Liver (tissue), 9 donors: ENCODE results near the gene ZMYND10. TPM values are rescaled to one million over a fixed set of nuclear protein-coding genes. Genes with fewer than 3 reads are reported as not detected.

Source experiments
- DNase-seq: peaks from one replicate; pipeline ENCODE4 v3.0.0-alpha.2; 2017; ENCODE audit warnings: low spot score
- H3K27ac ChIP-seq, 2 donors: one replicate each; pipeline ENCODE4 v1.7.0; 2013; ENCODE audit warnings: inconsistent platforms in 2 of 2, low read length in 2 of 2, control low read depth in 1 of 2, low read depth in 1 of 2, mild to moderate bottlenecking in 1 of 2
- H3K27me3 ChIP-seq, 4 donors: one replicate each; pipeline versions ENCODE4 v1.6.1 to v1.7.0; 2013; ENCODE audit warnings: low read length in 3 of 4, inconsistent platforms in 1 of 4, mild to moderate bottlenecking in 1 of 4, moderate library complexity in 1 of 4; ENCODE audit not compliant: control insufficient read depth in 4 of 4, insufficient read depth in 4 of 4
- H3K36me3 ChIP-seq, 4 donors: one replicate each; pipeline versions ENCODE4 v1.6.1 to v1.7.0; 2013; ENCODE audit warnings: low read length in 3 of 4, mild to moderate bottlenecking in 3 of 4, low read depth in 1 of 4, moderate library complexity in 1 of 4; ENCODE audit not compliant: control insufficient read depth in 4 of 4, insufficient read depth in 3 of 4
- H3K4me1 ChIP-seq, 4 donors: one replicate each; pipeline versions ENCODE4 v1.6.1 to v1.7.0; 2013; ENCODE audit warnings: low read length in 3 of 4, mild to moderate bottlenecking in 3 of 4, moderate library complexity in 1 of 4; ENCODE audit not compliant: control insufficient read depth in 4 of 4, insufficient read depth in 4 of 4
- H3K4me3 ChIP-seq, 3 donors: one replicate each; pipeline versions ENCODE4 v1.6.1 to v1.7.0; 2013; ENCODE audit warnings: low read length in 3 of 3, control low read depth in 1 of 3, low read depth in 1 of 3, mild to moderate bottlenecking in 1 of 3
- H3K9ac ChIP-seq, 2 donors: one replicate each; pipeline ENCODE4 v1.7.0; 2013; ENCODE audit warnings: low read length in 2 of 2, mild to moderate bottlenecking in 2 of 2, moderate library complexity in 2 of 2, control low read depth in 1 of 2, low read depth in 1 of 2
- H3K9me3 ChIP-seq, 4 donors: one replicate each; pipeline versions ENCODE4 v1.6.1 to v1.7.0; 2013; ENCODE audit warnings: low read length in 3 of 4; ENCODE audit not compliant: control insufficient read depth in 4 of 4
- EGR1 ChIP-seq, 2 donors: IDR thresholded peaks; 2 replicates each; pipeline ENCODE4 v1.6.1; 2016 to 2018; ENCODE audit warnings: antibody characterized with exemption in 2 of 2, low read depth in 2 of 2
- FOXA1 ChIP-seq: IDR thresholded peaks from 2 replicates; pipeline ENCODE4 v1.6.1; 2016; ENCODE audit warnings: antibody characterized with exemption
- FOXA2 ChIP-seq: IDR thresholded peaks from 2 replicates; pipeline ENCODE4 v1.6.1; 2016; ENCODE audit warnings: antibody characterized with exemption
- GABPA ChIP-seq, 2 donors: IDR thresholded peaks in 1 of 2; conservative IDR thresholded peaks in 1 of 2; 2 replicates each; pipeline ENCODE4 v1.6.1; 2016; ENCODE audit warnings: antibody characterized with exemption in 2 of 2, mild to moderate bottlenecking in 1 of 2, moderate library complexity in 1 of 2
- HNF4A ChIP-seq, 2 donors: conservative IDR thresholded peaks; 2 replicates each; pipeline ENCODE4 v1.6.1; 2016; ENCODE audit warnings: antibody characterized with exemption in 2 of 2, mild to moderate bottlenecking in 2 of 2
- HNF4G ChIP-seq: IDR thresholded peaks from 2 replicates; pipeline ENCODE4 v1.6.1; 2016; ENCODE audit warnings: antibody characterized with exemption
- JUND ChIP-seq, 2 donors: IDR thresholded peaks; 2 replicates each; pipeline ENCODE4 v1.6.1; 2016; ENCODE audit warnings: antibody characterized with exemption in 2 of 2
- NR2F2 ChIP-seq: IDR thresholded peaks from 2 replicates; pipeline ENCODE4 v1.6.1; 2016; ENCODE audit warnings: antibody characterized with exemption
- RAD21 ChIP-seq, 2 donors: IDR thresholded peaks; 2 replicates each; pipeline ENCODE4 v1.6.1; 2016; ENCODE audit warnings: antibody characterized with exemption in 2 of 2, mild to moderate bottlenecking in 2 of 2
- RXRA ChIP-seq, 2 donors: IDR thresholded peaks; 2 replicates each; pipeline ENCODE4 v1.6.1; 2017 to 2018; ENCODE audit warnings: antibody characterized with exemption in 2 of 2, mild to moderate bottlenecking in 1 of 2
- SP1 ChIP-seq: IDR thresholded peaks from 2 replicates; pipeline ENCODE4 v1.6.1; 2018; ENCODE audit warnings: antibody characterized with exemption, mild to moderate bottlenecking
- TAF1 ChIP-seq: conservative IDR thresholded peaks from 2 replicates; pipeline ENCODE4 v1.6.1; 2016; ENCODE audit warnings: antibody characterized with exemption, mild to moderate bottlenecking
- YY1 ChIP-seq: IDR thresholded peaks from 2 replicates; pipeline ENCODE4 v1.6.1; 2016; ENCODE audit warnings: antibody characterized with exemption, mild to moderate bottlenecking
- WGBS: extraction: QIAGEN DNeasy Blood & Tissue Kit; methylation state at CpG from one replicate; pipeline ENCODE4 v1.1.7; 2013; 5-methylcytosine and 5-hydroxymethylcytosine counted together
- polyA plus RNA-seq, 2 donors: library from polyadenylated mRNA; stranded (reverse) in 1 of 2; unstranded in 1 of 2; fragments of 200-250 nt in 1 of 2; fragments of >200 nt in 1 of 2; fragmentation: Nextera tagmentation in 1 of 2; extraction: Ambion mirVana in 1 of 2; gene quantifications; one replicate each; pipeline versions ENCODE4 v1.2.1 to v1.2.3, GENCODE V29; 2013 to 2015
- total RNA-seq, 2 donors: library from RNA; depleted of rRNA; stranded (reverse); fragments of >200 nt; gene quantifications; one replicate each; pipeline ENCODE4 v1.2.3, GENCODE V29; 2014
- TF ChIP-seq, protein P1 (sequence below): fragments of 150-350 bp; IDR thresholded peaks from 2 replicates; pipeline ENCODE4 v1.5.1; 2017; ENCODE audit warnings: improper control_type of control experiment, low read depth, low read length; ENCODE audit not compliant: missing input control
- TF ChIP-seq, protein P2 (sequence below): IDR thresholded peaks from 2 replicates; pipeline ENCODE4 v1.6.1; 2016; ENCODE audit warnings: antibody characterized with exemption
- TF ChIP-seq, protein P3 (sequence below): IDR thresholded peaks from 2 replicates; pipeline ENCODE4 v1.6.1; 2016; ENCODE audit warnings: antibody characterized with exemption
- TF ChIP-seq, protein P4 (sequence below): IDR thresholded peaks from 2 replicates; pipeline ENCODE4 v1.6.1; 2016; ENCODE audit warnings: antibody characterized with exemption
- TF ChIP-seq, protein P5 (sequence below): IDR thresholded peaks from 2 replicates; pipeline ENCODE4 v1.6.1; 2016; ENCODE audit warnings: antibody characterized with exemption, mild to moderate bottlenecking
- donor health status: healthy.
- donor health status: healthy.
- donor health status: healthy.
- donor health status: healthy.
- donor health status: healthy.

The ZMYND10 gene
- total and polyA plus RNA-seq, 4 donors, result 0.09 to 0.75 (median 0.27) TPM

DNA sequence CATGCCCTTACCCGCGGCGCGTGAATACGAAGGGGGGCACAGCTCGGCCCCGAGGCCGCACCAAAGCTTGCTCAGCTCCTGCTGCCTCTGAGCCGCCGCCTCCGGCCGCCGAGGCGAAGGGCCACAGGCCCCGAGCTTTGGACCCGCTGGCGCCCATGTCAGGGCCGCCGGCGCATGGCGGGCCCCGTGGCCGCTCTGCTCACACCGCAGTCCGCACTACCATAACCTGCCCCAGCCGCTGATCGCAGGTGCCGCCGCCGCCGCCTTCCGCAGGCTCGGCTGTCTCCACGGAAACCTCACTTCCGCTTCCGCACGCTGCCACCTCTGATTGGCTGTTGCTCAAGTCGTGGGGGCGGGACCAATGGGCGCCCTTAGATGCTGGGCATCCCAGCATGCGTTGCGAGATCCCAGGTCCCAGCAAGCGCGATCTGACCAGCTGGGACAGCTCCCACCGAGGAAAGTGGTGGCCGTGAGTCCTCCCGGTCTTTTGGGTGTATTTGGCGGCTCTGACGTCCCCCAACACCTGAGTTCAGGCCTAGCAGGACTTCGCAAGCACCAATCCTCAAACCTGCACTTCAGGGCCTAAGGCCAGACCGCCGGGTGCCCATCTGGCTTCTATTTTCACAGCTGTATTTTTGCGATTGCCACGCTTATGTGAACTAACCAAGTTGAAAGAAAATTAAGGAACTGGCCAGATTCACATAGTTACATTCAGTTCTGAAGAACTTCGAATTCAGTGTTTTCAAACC, 17.4 kb downstream of the ZMYND10 start, which contains the start of gene TUSC2:
TSS of gene TUSC2 (minus strand) at position 281 of the 749 bp plus-strand sequence. CDS start at position 157, 124 bp downstream.
- WGBS, result 1% methylated on average over 55 of the region's 55 CpGs

More for the DNA sequence above, 17.4 kb downstream of the ZMYND10 start, which contains the start of gene TUSC2:
- Histone ChIP-seq H3K27me3 (no peaks in the 10 kb centered on the region), H3K27ac (peak within 1 kb of the TSS; percentile 72 to 74), H3K9ac (peak within 1 kb of the TSS; percentile 63 to 75), H3K36me3 (peaks cover 4 to 34% (median 17%) of the 10 kb centered on the region in 4 donors), H3K9me3 (no peaks in the 10 kb centered on the region), H3K4me1 (peaks cover 2 to 51% (median 34%) of the 10 kb centered on the region in 4 donors), H3K4me3 (peak within 1 kb of the TSS; percentile 82 to 87 (median 83))
- TF ChIP-seq FOXA2 (no peak), RXRA (IDR thresholded peaks at IDR 0.05) (no peak), GABPA (IDR thresholded peaks at IDR 0.05 in 1 of 2, conservative IDR thresholded peaks at IDR 0.05 in 1 of 2) (peak; percentile 75 to 95), YY1 (peak; percentile 75), FOXA1 (no peak), NR2F2 (no peak), HNF4A (conservative IDR thresholded peaks at IDR 0.05) (no peak), TAF1 (no peak), SP1 (peak; percentile 63), RAD21 (IDR thresholded peaks at IDR 0.05) (no peak), EGR1 (IDR thresholded peaks at IDR 0.05; ENCODE audit: low read depth in 2 of 2) (peak in 1 of 2 donors; percentile 83), JUND (IDR thresholded peaks at IDR 0.05) (no peak), HNF4G (no peak)
- TF ChIP-seq, protein P1, sequence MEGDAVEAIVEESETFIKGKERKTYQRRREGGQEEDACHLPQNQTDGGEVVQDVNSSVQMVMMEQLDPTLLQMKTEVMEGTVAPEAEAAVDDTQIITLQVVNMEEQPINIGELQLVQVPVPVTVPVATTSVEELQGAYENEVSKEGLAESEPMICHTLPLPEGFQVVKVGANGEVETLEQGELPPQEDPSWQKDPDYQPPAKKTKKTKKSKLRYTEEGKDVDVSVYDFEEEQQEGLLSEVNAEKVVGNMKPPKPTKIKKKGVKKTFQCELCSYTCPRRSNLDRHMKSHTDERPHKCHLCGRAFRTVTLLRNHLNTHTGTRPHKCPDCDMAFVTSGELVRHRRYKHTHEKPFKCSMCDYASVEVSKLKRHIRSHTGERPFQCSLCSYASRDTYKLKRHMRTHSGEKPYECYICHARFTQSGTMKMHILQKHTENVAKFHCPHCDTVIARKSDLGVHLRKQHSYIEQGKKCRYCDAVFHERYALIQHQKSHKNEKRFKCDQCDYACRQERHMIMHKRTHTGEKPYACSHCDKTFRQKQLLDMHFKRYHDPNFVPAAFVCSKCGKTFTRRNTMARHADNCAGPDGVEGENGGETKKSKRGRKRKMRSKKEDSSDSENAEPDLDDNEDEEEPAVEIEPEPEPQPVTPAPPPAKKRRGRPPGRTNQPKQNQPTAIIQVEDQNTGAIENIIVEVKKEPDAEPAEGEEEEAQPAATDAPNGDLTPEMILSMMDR, result no peak
- TF ChIP-seq, protein P2, sequence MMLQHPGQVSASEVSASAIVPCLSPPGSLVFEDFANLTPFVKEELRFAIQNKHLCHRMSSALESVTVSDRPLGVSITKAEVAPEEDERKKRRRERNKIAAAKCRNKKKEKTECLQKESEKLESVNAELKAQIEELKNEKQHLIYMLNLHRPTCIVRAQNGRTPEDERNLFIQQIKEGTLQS, result no peak
- TF ChIP-seq, protein P3, sequence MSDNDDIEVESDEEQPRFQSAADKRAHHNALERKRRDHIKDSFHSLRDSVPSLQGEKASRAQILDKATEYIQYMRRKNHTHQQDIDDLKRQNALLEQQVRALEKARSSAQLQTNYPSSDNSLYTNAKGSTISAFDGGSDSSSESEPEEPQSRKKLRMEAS, result peak; percentile 55
- TF ChIP-seq, protein P4, sequence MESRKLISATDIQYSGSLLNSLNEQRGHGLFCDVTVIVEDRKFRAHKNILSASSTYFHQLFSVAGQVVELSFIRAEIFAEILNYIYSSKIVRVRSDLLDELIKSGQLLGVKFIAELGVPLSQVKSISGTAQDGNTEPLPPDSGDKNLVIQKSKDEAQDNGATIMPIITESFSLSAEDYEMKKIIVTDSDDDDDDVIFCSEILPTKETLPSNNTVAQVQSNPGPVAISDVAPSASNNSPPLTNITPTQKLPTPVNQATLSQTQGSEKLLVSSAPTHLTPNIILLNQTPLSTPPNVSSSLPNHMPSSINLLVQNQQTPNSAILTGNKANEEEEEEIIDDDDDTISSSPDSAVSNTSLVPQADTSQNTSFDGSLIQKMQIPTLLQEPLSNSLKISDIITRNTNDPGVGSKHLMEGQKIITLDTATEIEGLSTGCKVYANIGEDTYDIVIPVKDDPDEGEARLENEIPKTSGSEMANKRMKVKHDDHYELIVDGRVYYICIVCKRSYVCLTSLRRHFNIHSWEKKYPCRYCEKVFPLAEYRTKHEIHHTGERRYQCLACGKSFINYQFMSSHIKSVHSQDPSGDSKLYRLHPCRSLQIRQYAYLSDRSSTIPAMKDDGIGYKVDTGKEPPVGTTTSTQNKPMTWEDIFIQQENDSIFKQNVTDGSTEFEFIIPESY, result no peak
- TF ChIP-seq, protein P5, sequence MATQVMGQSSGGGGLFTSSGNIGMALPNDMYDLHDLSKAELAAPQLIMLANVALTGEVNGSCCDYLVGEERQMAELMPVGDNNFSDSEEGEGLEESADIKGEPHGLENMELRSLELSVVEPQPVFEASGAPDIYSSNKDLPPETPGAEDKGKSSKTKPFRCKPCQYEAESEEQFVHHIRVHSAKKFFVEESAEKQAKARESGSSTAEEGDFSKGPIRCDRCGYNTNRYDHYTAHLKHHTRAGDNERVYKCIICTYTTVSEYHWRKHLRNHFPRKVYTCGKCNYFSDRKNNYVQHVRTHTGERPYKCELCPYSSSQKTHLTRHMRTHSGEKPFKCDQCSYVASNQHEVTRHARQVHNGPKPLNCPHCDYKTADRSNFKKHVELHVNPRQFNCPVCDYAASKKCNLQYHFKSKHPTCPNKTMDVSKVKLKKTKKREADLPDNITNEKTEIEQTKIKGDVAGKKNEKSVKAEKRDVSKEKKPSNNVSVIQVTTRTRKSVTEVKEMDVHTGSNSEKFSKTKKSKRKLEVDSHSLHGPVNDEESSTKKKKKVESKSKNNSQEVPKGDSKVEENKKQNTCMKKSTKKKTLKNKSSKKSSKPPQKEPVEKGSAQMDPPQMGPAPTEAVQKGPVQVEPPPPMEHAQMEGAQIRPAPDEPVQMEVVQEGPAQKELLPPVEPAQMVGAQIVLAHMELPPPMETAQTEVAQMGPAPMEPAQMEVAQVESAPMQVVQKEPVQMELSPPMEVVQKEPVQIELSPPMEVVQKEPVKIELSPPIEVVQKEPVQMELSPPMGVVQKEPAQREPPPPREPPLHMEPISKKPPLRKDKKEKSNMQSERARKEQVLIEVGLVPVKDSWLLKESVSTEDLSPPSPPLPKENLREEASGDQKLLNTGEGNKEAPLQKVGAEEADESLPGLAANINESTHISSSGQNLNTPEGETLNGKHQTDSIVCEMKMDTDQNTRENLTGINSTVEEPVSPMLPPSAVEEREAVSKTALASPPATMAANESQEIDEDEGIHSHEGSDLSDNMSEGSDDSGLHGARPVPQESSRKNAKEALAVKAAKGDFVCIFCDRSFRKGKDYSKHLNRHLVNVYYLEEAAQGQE, result peak; percentile 74
- DNase-seq, result peak; percentile 96
